Subcutaneous abdominal adipose tissue (tissue), 5 donors: ENCODE measurements around the gene CCND2.
"Not testable (repeated sequence)": the region's sequence is repeated elsewhere in the genome, so short reads cannot be mapped to it uniquely, and the experiment has no call there.

ENCODE experiments used
- H3K27ac ChIP-seq: one replicate; pipeline ENCODE4 v1.7.0; 2013; ENCODE audit warnings: low read depth, mild to moderate bottlenecking, inconsistent platforms, low read length, moderate library complexity
- H3K27me3 ChIP-seq, 5 donors: one replicate each; pipeline ENCODE4 v1.7.0; 2013; ENCODE audit warnings: low read length in 5 of 5, inconsistent platforms in 1 of 5; ENCODE audit not compliant: control insufficient read depth in 5 of 5, insufficient read depth in 4 of 5
- H3K36me3 ChIP-seq, 5 donors: one replicate each; pipeline ENCODE4 v1.7.0; 2013; ENCODE audit warnings: low read length in 5 of 5; ENCODE audit not compliant: control insufficient read depth in 5 of 5, insufficient read depth in 5 of 5
- H3K4me1 ChIP-seq, 5 donors: one replicate each; pipeline ENCODE4 v1.7.0; 2013; ENCODE audit warnings: low read length in 5 of 5, mild to moderate bottlenecking in 3 of 5, moderate library complexity in 1 of 5; ENCODE audit not compliant: control insufficient read depth in 5 of 5, insufficient read depth in 5 of 5
- H3K4me3 ChIP-seq, 5 donors: one replicate each; pipeline ENCODE4 v1.7.0; 2013; ENCODE audit warnings: low read length in 5 of 5, low read depth in 1 of 5
- H3K9ac ChIP-seq, 5 donors: one replicate each; pipeline ENCODE4 v1.7.0; 2013; ENCODE audit warnings: low read length in 5 of 5, mild to moderate bottlenecking in 4 of 5, moderate library complexity in 3 of 5
- H3K9me3 ChIP-seq, 5 donors: one replicate each; pipeline ENCODE4 v1.7.0; 2013; ENCODE audit warnings: low read length in 5 of 5; ENCODE audit not compliant: control insufficient read depth in 5 of 5
- donor health status: healthy.
- donor health status: healthy.
- donor health status: healthy.
- donor health status: healthy.
- donor health status: healthy.

Gene CCND2

DNA sequence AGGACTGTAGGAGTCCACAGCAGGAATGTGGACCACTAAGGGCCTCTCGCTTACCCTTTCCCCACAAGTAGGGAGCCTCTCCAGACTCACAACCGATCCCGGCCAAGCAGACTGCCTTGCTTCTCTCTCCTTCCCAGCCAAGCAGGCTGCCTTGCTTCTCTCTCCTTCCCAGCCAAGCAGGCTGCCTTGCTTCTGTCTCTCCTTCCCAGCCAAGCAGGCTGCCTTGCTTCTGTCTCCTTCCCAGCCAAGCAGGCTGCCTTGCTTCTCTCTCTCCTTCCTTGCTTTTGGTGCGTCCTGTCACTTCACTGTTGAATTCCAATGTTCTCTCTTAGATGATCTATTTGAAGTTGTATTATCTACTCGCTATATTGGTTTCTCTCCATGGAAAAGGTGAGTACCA lies 32.6 kb upstream of the CCND2 start:
- peaks cover 7 to 21% (median 16%) of the 10 kb centered on the region in 5 donors for H3K27me3 ChIP-seq
- H3K9ac ChIP-seq = no peak overlapping the region
- H3K9me3 ChIP-seq = peaks cover 2 to 8% (median 4%) of the 10 kb centered on the region in 5 donors
- no peaks in the 10 kb centered on the region for H3K36me3 ChIP-seq
- peaks cover 0 to 7% (median 0%) of the 10 kb centered on the region in 5 donors for H3K4me1 ChIP-seq
- no peak overlapping the region for H3K4me3 ChIP-seq
- no peak overlapping the region for H3K27ac ChIP-seq

DNA sequence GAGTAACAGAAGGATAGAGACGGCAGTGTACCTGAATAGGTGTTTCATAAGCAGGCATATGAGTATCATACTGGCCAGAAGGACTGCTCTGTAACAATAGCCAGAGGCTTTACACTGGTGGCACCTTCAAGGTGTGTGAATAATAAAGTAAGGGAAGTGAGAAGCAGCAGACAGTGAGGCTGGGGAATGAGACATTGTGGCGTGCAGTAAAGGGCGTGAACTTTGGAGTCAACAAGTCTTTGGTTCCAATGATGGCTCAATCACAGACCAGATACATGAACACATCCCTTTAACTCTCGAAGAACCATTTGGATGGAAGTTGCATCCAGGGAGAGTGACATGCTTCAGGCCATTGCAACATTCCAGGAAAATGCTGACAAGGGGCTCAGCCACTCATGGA lies 32.0 kb upstream of the CCND2 start:
- Histone ChIP-seq H3K9me3 (peaks cover 2 to 8% (median 4%) of the 10 kb centered on the region in 5 donors), H3K36me3 (no peaks in the 10 kb centered on the region), H3K4me1 (peaks cover 0 to 7% (median 0%) of the 10 kb centered on the region in 5 donors), H3K9ac (no peak overlapping the region), H3K4me3 (no peak overlapping the region), H3K27me3 (peaks cover 7 to 21% (median 16%) of the 10 kb centered on the region in 5 donors), H3K27ac (no peak overlapping the region)

DNA sequence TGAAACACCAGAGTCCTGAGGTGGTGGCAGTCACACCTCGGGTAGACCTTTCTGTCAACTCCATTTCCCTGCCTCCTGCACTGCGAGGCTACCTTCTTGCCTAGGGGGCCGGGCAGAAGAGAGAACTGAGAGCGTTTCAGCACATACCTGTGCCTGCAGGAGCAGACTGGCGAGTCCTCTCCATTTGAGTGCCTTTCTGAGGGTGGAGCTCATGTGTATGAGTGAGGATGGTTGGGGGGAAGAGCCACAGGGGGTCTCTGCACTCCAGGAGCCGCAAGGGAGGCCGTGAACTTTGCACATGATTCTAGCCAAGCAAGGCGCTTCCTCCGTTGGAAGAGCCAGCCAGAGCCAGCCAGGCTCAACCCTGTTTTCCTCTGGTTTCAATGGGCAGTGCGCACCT lies 31.0 kb upstream of the CCND2 start:
- Histone ChIP-seq H3K4me1 (peaks cover 0 to 7% (median 0%) of the 10 kb centered on the region in 5 donors), H3K9me3 (peaks cover 0 to 4% (median 2%) of the 10 kb centered on the region in 5 donors), H3K27ac (no peak overlapping the region)

DNA sequence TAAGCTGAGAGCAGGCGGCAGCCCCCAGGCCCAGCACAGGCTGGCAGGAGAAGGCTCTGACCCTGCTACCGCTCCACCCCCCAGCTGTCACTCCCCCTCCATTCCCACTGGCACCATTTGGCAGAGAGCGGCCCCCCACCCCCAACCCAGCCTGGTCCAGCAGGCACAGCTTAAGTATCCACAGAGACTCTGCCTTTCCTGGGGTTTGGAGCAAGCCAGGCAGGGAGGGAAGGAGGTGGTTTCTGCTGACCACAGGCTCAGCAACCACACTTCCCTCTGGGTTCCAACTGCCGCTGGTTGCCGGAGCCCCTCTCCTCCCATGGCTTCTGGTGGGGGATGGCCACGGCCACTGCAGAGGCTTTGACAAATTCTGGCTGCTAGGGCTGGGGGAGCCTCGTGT lies 30.5 kb upstream of the CCND2 start:
- Histone ChIP-seq H3K4me3 (no peak overlapping the region), H3K36me3 (no peaks in the 10 kb centered on the region), H3K9me3 (peaks cover 0 to 4% (median 2%) of the 10 kb centered on the region in 5 donors), H3K27ac (no peak overlapping the region), H3K9ac (no peak overlapping the region), H3K4me1 (peaks cover 0 to 7% (median 0%) of the 10 kb centered on the region in 5 donors), H3K27me3 (peaks cover 7 to 21% (median 16%) of the 10 kb centered on the region in 5 donors)

More for the DNA sequence above, 31.0 kb upstream of the CCND2 start:
- peaks cover 7 to 21% (median 16%) of the 10 kb centered on the region in 5 donors for H3K27me3 ChIP-seq
- H3K36me3 ChIP-seq = no peaks in the 10 kb centered on the region
- H3K9ac ChIP-seq = no peak overlapping the region
- no peak overlapping the region for H3K4me3 ChIP-seq

DNA sequence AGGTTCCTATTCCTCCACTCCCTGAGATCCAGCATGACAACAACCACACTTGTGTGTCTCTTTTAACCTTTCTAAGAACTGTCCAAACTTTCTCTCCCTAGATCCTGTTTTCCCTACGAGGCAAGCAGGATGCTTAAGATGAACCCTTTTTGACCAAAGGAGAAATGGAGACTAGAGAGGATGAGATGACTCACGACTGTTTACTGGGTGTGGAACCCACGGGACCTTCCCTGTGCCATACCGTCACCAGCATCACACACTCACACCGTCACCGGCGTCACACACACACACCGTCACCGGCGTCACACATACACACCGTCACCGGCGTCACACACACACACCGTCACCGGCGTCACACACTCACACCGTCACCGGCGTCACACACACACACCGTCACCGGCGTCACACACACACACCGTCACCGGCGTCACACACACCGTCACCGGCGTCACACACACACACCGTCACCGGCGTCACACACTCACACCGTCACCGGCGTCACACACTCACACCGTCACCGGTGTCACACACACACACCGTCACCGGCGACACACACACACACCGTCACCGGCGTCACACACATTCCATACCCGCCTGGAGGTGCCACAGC lies 30.0 kb upstream of the CCND2 start:
- not testable (repeated sequence) for H3K9me3 ChIP-seq, H3K4me3 ChIP-seq

DNA sequence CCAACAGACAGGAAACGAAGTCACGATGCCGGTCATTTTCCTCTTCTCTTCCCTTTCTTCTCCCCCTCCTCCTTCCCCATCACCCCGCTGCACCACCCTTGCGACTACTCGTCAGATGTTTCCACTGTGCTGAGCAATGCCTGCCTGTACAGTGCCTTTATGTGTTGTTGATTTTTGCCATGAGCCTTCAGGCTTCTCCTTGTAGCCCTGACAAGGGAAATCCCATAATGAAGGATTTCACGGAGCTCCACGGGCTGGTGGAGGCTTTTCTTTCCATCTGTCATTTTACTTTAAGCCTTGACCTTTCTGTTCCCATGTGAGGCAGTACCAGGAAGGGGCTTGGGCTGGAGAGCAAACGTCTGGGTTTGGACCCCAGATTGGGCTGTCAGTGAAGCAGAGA lies 28.7 kb upstream of the CCND2 start:
- H3K4me3 ChIP-seq = no peak overlapping the region
- no peaks in the 10 kb centered on the region for H3K36me3 ChIP-seq
- no peak overlapping the region for H3K9ac ChIP-seq
- H3K27me3 ChIP-seq = peaks cover 7 to 21% (median 16%) of the 10 kb centered on the region in 5 donors
- peaks cover 0 to 7% (median 0%) of the 10 kb centered on the region in 5 donors for H3K4me1 ChIP-seq
- H3K27ac ChIP-seq = no peak overlapping the region
- H3K9me3 ChIP-seq = no peaks in the 10 kb centered on the region

More for the DNA sequence above, 30.0 kb upstream of the CCND2 start:
- H3K4me1 ChIP-seq, H3K9ac ChIP-seq, H3K36me3 ChIP-seq, H3K27ac ChIP-seq: not testable (repeated sequence)
- peaks cover 7 to 21% (median 16%) of the 10 kb centered on the region in 5 donors for H3K27me3 ChIP-seq

DNA sequence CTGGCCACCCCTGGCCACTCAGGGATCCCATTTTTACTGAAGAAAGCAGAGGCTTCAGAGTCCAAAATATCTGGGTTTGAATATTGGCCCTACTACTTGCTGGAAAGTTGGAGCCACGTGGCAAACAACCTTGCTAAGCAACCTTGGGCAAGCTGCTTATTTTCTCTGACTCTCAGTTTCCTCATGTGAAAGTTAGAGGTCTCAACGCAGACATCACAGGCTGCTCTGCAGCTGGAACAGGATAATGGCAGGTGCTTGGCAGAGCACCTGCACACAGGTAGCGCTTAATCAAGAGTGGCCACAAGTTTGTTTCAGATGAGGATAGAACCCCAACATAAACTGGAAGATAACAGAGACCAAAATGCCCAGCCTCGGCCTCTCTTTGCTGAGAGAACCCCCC lies 28.1 kb upstream of the CCND2 start:
- peaks cover 7 to 21% (median 12%) of the 10 kb centered on the region in 5 donors for H3K27me3 ChIP-seq
- no peaks in the 10 kb centered on the region for H3K36me3 ChIP-seq
- H3K9me3 ChIP-seq = no peaks in the 10 kb centered on the region
- H3K9ac ChIP-seq = no peak overlapping the region
- peaks cover 0 to 7% (median 0%) of the 10 kb centered on the region in 5 donors for H3K4me1 ChIP-seq
- H3K4me3 ChIP-seq = no peak overlapping the region
- no peak overlapping the region for H3K27ac ChIP-seq

DNA sequence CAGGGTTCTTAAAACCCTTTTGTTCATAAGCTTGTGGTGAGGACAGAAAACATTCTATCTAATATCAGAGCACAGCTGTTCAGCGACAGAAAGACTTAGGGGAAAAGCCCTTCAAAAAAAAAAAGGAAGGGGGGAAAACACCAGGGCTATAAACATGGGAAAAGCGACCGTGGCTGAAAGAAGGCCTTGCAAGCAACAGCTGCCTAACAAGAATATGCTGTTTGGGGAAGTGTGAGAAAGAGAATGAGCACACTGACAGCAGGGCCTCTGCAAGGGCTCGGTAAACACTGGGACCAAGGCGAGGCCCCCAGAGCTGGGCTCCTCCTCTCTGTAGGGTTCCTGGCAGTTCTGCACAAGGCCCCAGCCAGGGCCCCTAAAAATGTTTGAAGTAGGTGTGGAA lies 27.4 kb upstream of the CCND2 start:
- H3K36me3 ChIP-seq = no peaks in the 10 kb centered on the region
- H3K4me3 ChIP-seq = no peak overlapping the region
- no peaks in the 10 kb centered on the region for H3K9me3 ChIP-seq
- H3K4me1 ChIP-seq = peaks cover 0 to 7% (median 0%) of the 10 kb centered on the region in 5 donors
- H3K27me3 ChIP-seq = peaks cover 7 to 21% (median 12%) of the 10 kb centered on the region in 5 donors
- H3K27ac ChIP-seq = no peak overlapping the region
- H3K9ac ChIP-seq = no peak overlapping the region

DNA sequence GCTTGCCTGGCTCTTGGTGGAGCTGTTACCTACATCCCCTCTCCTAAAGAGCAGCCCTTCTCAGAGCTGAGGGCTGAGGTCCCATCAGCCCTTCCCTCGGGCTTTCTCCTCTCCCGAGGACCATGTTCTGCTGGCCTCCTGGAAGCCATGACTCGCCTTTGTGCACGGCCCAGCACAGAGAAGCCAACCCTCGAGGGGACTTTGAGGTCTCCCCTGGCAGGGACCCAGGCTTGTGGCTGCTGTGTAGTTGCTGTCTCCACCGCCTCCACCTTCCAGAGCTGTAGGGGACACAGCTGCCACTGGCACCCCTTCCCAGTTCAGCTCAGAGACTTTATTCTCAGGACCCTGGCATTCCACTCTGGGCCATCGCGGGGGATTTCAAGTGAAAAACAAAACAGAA lies 22.9 kb upstream of the CCND2 start:
- H3K4me1 ChIP-seq = no peaks in the 10 kb centered on the region
- H3K9me3 ChIP-seq = no peaks in the 10 kb centered on the region
- H3K27ac ChIP-seq = no peak overlapping the region
- H3K27me3 ChIP-seq = peaks cover 0 to 2% (median 0%) of the 10 kb centered on the region in 5 donors
- no peak overlapping the region for H3K4me3 ChIP-seq
- H3K9ac ChIP-seq = no peak overlapping the region
- no peaks in the 10 kb centered on the region for H3K36me3 ChIP-seq

DNA sequence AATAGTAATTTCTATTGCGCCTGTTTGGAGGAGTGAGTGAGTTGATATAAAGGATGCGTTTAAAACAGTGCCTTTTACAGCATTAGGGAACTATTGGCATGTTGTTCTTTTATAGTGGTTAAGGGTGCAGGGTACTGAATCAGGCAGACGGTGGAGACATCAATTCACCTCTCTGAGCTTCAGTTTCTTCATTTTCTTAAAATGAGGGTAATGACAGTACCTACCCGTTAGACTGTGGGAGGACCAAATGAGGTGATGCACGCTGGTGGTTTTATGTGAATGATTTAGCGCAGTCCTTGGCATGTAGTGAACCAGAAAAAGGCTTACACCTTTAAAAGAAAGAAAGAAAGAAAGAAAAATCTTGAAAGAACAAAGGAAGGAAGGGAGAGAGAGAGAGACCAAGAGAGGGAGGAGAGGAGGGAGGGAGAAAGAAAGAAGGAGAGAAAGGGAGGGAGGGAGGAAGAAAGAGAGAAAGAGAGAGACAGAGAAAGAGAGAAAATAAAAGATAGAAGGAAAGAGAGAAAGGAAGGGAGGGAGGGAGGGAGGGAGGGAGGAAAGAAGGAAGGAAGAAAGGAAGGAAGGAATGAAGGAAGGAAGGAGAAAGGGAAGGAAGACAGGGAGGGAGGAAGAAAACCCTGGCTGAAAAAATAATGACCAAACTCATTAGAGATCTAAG lies 22.2 kb upstream of the CCND2 start:
- H3K4me1 ChIP-seq = no peaks in the 10 kb centered on the region
- no peak overlapping the region for H3K4me3 ChIP-seq
- no peaks in the 10 kb centered on the region for H3K9me3 ChIP-seq
- no peaks in the 10 kb centered on the region for H3K36me3 ChIP-seq
- H3K27ac ChIP-seq = no peak overlapping the region
- no peak overlapping the region for H3K9ac ChIP-seq
- H3K27me3 ChIP-seq = peaks cover 0 to 2% (median 0%) of the 10 kb centered on the region in 5 donors
